Measurements from ENCODE around the gene GPHN. TPM values are rescaled to one million over a fixed set of nuclear protein-coding genes. Genes with fewer than 3 reads are reported as not detected.

The GPHN gene
- total and polyA plus RNA-seq, 2 donors (not counting 3 experiments of a cell fraction or from before 2014, with no cell fraction given) = 5.1 to 23.2 TPM

- Histone ChIP-seq H3K36me3 (ENCODE audit: control insufficient read depth in 2 of 2, extremely low read depth in 1 of 2, insufficient read depth in 2 of 2, low read length in 2 of 2) (no peaks in the 10 kb centered on the region), H3K9ac (replicated peaks; ENCODE audit: extremely low read depth, insufficient read depth, low read length) (no peak overlapping the region), H3K79me2 (ENCODE audit: control insufficient read depth, insufficient read depth, low read length) (no peaks in the 10 kb centered on the region), H3K9me1 (replicated peaks; ENCODE audit: control insufficient read depth, extremely low read depth, insufficient read depth, low read length) (no peaks in the 10 kb centered on the region), H3K4me1 (ENCODE audit: control insufficient read depth, extremely low read depth, insufficient read depth, low read length) (peaks cover 5% of the 10 kb centered on the region), H3K4me3 (replicated peaks in 1 of 3; ENCODE audit: insufficient read depth in 1 of 3, low read depth in 1 of 3, low read length in 3 of 3) (no peak overlapping the region), H3K9me3 (replicated peaks; ENCODE audit: control insufficient read depth, insufficient read depth, low read length) (no peaks in the 10 kb centered on the region), H3K27me3 (ENCODE audit: control insufficient read depth in 2 of 2, insufficient read depth in 2 of 2, low read length in 2 of 2) (no peaks in the 10 kb centered on the region), H2AFZ (ENCODE audit: low read depth, low read length) (no peak overlapping the region), H3K27ac (ENCODE audit: insufficient read depth, low read depth, low read length) (no peak overlapping the region), H4K20me1 (replicated peaks; ENCODE audit: control insufficient read depth, extremely low read depth, insufficient read depth, low read length) (no peaks in the 10 kb centered on the region), H3K4me2 (ENCODE audit: insufficient read depth, low read length) (no peak overlapping the region)
- intact Hi-C loops (cut with micrococcal nuclease) = no loop called here
- no TSS peak for BruUV-seq (replicated peaks)
- FAIRE-seq = no peak
- CTCF ChIA-PET = interaction anchor here (0.6 kb wide), 1 partner anchor 783 kb away, joined by 3 read pairs; no protein-coding TSS in a partner anchor
- TF ChIP-seq CTCF (IDR thresholded peaks at IDR 0.05; ENCODE audit: extremely low read depth in 1 of 2, insufficient read depth in 1 of 2, low read depth in 1 of 2, low read length in 2 of 2) = no peak
- no peak for TF ChIP-seq MYC (IDR thresholded peaks at IDR 0.05; ENCODE audit: low read depth, low read length)
- TF ChIP-seq GATA2 (IDR thresholded peaks at IDR 0.05; ENCODE audit: insufficient read depth, insufficient read length, low read depth, low read length) = no peak
- no peak for TF ChIP-seq POLR2A (IDR thresholded peaks at IDR 0.05; ENCODE audit: low read depth, low read length)
- TF ChIP-seq POLR2AphosphoS5 (IDR thresholded peaks at IDR 0.05; ENCODE audit: insufficient read depth, low read depth, low read length) = no peak
- no peak for TF ChIP-seq MAX (IDR thresholded peaks at IDR 0.05; ENCODE audit: insufficient read depth, insufficient read length)
- POLR2A ChIA-PET = no interaction called here
- dilution Hi-C loops (cut with MboI; ENCODE audit: extremely low pct_ligation_motif_present, low sequenced_read_pairs) = no loop called here
- DNase-seq (ENCODE audit: low read depth, low spot score) = peak; percentile 39
Measured at GRCh38 chr14:66503532-66503931, 4.4 kb upstream of the GPHN start.
